GM12872 (cell line): ENCODE data around the gene NGRN.

Source experiments
- TF ChIP-seq, protein P1 (sequence below): IDR thresholded peaks from 3 replicates; pipeline ENCODE4 v1.5.1; 2011; ENCODE audit warnings: low read depth, mild to moderate bottlenecking, low read length, moderate library complexity; ENCODE audit not compliant: insufficient read depth

NGRN gene

GRCh38 chr15:90307661-90308060 is 42.2 kb downstream of the NGRN start:
- TF ChIP-seq, protein P1, sequence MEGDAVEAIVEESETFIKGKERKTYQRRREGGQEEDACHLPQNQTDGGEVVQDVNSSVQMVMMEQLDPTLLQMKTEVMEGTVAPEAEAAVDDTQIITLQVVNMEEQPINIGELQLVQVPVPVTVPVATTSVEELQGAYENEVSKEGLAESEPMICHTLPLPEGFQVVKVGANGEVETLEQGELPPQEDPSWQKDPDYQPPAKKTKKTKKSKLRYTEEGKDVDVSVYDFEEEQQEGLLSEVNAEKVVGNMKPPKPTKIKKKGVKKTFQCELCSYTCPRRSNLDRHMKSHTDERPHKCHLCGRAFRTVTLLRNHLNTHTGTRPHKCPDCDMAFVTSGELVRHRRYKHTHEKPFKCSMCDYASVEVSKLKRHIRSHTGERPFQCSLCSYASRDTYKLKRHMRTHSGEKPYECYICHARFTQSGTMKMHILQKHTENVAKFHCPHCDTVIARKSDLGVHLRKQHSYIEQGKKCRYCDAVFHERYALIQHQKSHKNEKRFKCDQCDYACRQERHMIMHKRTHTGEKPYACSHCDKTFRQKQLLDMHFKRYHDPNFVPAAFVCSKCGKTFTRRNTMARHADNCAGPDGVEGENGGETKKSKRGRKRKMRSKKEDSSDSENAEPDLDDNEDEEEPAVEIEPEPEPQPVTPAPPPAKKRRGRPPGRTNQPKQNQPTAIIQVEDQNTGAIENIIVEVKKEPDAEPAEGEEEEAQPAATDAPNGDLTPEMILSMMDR: no peak

GRCh38 chr15:90309020-90309419 is 43.5 kb downstream of the NGRN start:
- TF ChIP-seq, protein P1: no peak

DNA sequence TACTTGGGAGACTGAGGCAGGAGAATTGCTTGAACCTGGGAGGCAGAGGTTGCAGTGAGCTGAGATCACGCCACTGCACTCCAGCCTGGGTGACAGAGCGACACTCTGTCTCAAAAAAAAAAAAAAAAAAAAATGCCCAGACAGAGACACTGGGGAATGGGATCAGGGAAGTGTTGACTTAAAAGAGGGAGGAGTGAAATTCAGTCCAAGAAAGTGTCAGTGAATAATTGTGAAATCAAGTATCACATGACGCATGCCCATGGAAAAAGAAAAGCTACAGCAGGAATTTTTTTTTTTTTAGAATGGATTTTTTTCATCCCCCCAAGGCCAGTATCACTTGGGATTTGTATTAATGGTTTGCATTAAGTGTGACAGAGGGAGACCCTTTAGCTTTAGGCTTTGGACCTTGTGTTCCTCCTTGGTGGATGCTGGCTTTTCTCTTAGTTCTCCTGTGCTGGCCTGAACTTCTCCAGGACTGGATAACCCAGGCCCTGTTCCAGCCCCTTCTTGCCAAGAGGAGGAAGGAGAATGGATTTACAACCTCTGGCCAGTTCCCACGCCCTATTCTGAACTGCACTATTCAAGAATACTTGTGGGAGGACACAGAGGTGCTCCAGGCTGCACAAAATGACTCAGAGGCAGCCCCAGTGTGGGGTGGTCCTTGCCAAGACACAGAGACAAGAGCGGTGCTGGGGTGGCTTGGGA is 50.0 kb downstream of the NGRN start:
- TF ChIP-seq, protein P1: no peak

DNA sequence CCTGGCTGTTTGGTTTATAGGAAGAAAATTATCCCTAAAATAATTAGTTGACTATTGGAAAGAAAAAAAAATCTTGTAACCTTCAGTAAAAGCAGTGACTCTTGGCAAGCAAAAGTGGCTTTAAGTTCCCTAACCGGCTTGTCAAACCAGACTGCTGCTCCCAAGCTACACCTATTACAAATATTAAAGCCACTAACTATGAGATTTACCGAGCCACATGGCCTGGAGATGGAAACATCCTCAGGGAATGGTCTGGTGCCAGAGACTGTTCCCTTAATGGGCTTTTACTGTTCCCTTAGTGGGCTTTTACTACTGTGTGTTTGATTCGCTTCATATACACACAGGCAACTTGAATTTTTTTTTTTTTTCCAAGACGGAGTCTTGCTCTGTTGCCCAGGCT is 50.7 kb downstream of the NGRN start:
- TF ChIP-seq, protein P1: no peak

- TF ChIP-seq, protein P1: no peak
Observed at GRCh38 chr15:90318591-90318990, 53.1 kb downstream of the NGRN start.

DNA sequence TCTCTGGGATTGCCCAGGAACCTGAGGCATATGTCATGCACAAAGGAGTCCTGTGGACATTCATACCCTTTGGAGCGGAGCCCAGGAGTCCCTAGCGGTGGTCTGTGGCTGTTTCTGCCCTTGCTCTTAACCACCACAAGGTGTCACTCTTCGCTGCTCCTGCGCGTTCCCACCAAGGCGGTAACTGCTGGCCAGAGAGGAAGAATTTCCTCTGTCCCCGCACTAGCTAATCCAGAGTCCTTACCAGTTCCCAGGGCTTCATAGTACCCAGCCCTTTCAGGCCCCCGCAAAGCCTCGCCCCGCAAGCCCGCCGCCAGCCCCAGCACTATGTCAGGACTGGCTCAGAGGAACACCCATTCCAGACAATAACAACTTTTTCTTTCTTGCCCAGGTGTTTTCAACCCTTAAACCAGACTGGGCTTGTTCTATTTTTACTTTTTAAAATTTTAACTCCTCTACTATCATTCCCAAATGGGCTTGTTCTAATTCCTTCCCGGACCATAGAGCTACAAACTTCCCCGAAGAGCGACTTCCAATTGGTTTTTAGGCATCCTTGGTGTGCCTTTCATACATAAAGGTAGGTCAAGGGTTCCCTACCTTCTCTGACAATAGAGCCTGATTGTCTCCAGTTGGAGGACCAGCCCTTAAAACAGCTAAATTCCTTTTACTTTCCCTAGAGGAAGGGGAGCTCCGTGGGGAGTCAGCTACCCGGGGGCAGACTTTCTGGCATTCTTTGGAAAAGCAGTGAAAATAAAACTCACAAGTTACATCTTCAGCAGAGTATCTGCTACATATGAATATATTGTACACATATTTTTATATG is 54.8 kb downstream of the NGRN start:
- TF ChIP-seq, protein P1: peak; percentile 99

- TF ChIP-seq, protein P1: no peak
Observed at GRCh38 chr15:90320885-90321278, 55.4 kb downstream of the NGRN start.
